Measurements from ENCODE around the gene IRAK2.

DNA sequence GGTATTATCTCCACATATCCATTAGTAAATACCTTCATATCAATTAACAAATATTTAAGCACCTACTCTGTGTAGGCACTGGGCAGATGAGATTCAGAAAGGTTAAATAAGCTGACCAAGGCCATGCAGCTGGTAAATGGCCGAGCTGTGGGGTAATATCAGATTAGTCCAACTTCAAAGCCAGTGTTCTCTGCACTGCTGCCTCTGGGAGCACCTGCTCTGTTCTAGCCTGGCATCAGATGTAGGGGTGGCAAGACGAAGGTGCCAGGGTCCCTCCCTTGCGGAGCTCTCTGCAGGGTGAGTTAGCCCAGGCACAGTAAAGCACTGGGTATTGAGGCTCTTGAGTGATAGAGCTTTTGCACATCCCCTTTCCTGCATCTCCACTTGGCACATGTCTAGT is 89.0 kb downstream of the IRAK2 start:
- TF ChIP-seq, protein P1, sequence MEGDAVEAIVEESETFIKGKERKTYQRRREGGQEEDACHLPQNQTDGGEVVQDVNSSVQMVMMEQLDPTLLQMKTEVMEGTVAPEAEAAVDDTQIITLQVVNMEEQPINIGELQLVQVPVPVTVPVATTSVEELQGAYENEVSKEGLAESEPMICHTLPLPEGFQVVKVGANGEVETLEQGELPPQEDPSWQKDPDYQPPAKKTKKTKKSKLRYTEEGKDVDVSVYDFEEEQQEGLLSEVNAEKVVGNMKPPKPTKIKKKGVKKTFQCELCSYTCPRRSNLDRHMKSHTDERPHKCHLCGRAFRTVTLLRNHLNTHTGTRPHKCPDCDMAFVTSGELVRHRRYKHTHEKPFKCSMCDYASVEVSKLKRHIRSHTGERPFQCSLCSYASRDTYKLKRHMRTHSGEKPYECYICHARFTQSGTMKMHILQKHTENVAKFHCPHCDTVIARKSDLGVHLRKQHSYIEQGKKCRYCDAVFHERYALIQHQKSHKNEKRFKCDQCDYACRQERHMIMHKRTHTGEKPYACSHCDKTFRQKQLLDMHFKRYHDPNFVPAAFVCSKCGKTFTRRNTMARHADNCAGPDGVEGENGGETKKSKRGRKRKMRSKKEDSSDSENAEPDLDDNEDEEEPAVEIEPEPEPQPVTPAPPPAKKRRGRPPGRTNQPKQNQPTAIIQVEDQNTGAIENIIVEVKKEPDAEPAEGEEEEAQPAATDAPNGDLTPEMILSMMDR (IDR thresholded peaks at IDR 0.05) = no peak
- TF ChIP-seq POLR2A (IDR thresholded peaks at IDR 0.05) (no peak), EP300 (IDR thresholded peaks at IDR 0.05) (no peak), POLR2AphosphoS5 (IDR thresholded peaks at IDR 0.05) (no peak)

Data from stomach (tissue), 4 donors.